IMR-90 (cell line): ENCODE results near the gene NF1. TPM values are rescaled to one million over a fixed set of nuclear protein-coding genes. Genes with fewer than 3 reads are reported as not detected.

Experiments
- ATAC-seq: fragments of 200-7000 bp; cut with Tn5 transposase; 2 replicates; pipeline ENCODE4 v1.9.1; 2020; ENCODE audit warnings: low read depth, mild to moderate bottlenecking, moderate library complexity
- BruUV-seq: library from RNA; stranded (reverse); fragments of 400-500 nt; replicated peaks from 2 replicates; lab custom pipeline; 2021; lab: Mats Ljungman, UMichigan
- CTCF ChIA-PET: fragments of 300-600 bp; formaldehyde crosslinking; extraction: SDS; loops from one replicate; lab custom pipeline; 2021; ENCODE audit warnings: antibody characterized with exemption; lab: Yijun Ruan, JAX
- POLR2A ChIA-PET: fragments of 300-600 bp; sonication (Branson Sonifier 250); formaldehyde crosslinking; loops from one replicate; lab custom pipeline; 2022; ENCODE audit warnings: antibody characterized with exemption; ENCODE audit not compliant: unreplicated experiment; lab: Charles Lee
- DNase-seq: peaks from one replicate; pipeline ENCODE4 v3.0.0; 2013
- H2AFZ ChIP-seq: replicated peaks from 2 replicates; pipeline ENCODE3; 2013; ENCODE audit warnings: low read length, mild to moderate bottlenecking; ENCODE audit not compliant: poor library complexity
- H2AK5ac ChIP-seq: 2 replicates; pipeline ENCODE4 v1.6.1; 2013; ENCODE audit warnings: low read depth, low read length, inconsistent platforms
- H2AK9ac ChIP-seq: replicated peaks from 2 replicates; pipeline ENCODE3; 2013; ENCODE audit warnings: mild to moderate bottlenecking, low read depth, low read length, moderate library complexity; ENCODE audit not compliant: poor library complexity
- H2BK120ac ChIP-seq: 2 replicates; pipeline ENCODE4 v1.6.1; 2013; ENCODE audit warnings: low read depth, low read length, inconsistent platforms
- H2BK15ac ChIP-seq: 3 replicates; pipeline ENCODE4 v1.6.1; 2013; ENCODE audit warnings: low read depth, low read length, inconsistent platforms
- H2BK20ac ChIP-seq: 2 replicates; pipeline ENCODE4 v1.6.1; 2013; ENCODE audit warnings: low read depth, mild to moderate bottlenecking, inconsistent platforms, low read length, moderate library complexity
- H2BK5ac ChIP-seq: 2 replicates; pipeline ENCODE4 v1.6.1; 2013; ENCODE audit warnings: mild to moderate bottlenecking, low read depth, low read length, inconsistent platforms; ENCODE audit not compliant: poor library complexity, severe bottlenecking
- H3K14ac ChIP-seq: replicated peaks from 2 replicates; pipeline ENCODE4 v1.6.1; 2013; ENCODE audit warnings: low read depth, low read length, inconsistent platforms
- H3K18ac ChIP-seq: 2 replicates; pipeline ENCODE4 v1.6.1; 2013; ENCODE audit warnings: low read depth, low read length, control low read depth
- H3K23ac ChIP-seq: 2 replicates; pipeline ENCODE4 v1.6.1; 2013; ENCODE audit warnings: low read depth, low read length, inconsistent platforms
- H3K27ac ChIP-seq: 2 replicates; pipeline ENCODE4 v1.5.1; 2013; ENCODE audit warnings: mild to moderate bottlenecking, control low read depth, low read length; ENCODE audit not compliant: insufficient read depth
- H3K27me3 ChIP-seq: 2 replicates; pipeline ENCODE4 v1.6.1; 2013; ENCODE audit warnings: low read length; ENCODE audit not compliant: control insufficient read depth, insufficient read depth
- H3K36me3 ChIP-seq: 2 replicates; pipeline ENCODE4 v1.6.1; 2013; ENCODE audit warnings: low read length, mixed read lengths; ENCODE audit not compliant: control insufficient read depth, insufficient read depth
- H3K4ac ChIP-seq: 2 replicates; pipeline ENCODE4 v1.6.1; 2013; ENCODE audit warnings: low read depth, low read length, inconsistent platforms
- H3K4me1 ChIP-seq: 2 replicates; pipeline ENCODE4 v1.6.1; 2013; ENCODE audit warnings: low read length, mixed read lengths; ENCODE audit not compliant: control insufficient read depth, insufficient read depth
- H3K4me2 ChIP-seq: 2 replicates; pipeline ENCODE4 v1.6.1; 2013; ENCODE audit warnings: low read depth, mild to moderate bottlenecking, control low read depth, low read length, moderate library complexity
- H3K4me3 ChIP-seq: 2 replicates; pipeline ENCODE4 v1.5.1; 2013; ENCODE audit warnings: low read depth, mild to moderate bottlenecking, control low read depth, low read length, moderate library complexity; ENCODE audit not compliant: insufficient read depth
- H3K56ac ChIP-seq: 2 replicates; pipeline ENCODE4 v1.6.1; 2013; ENCODE audit warnings: low read length, inconsistent platforms; ENCODE audit not compliant: insufficient read depth; ENCODE audit errors: extremely low read depth
- H3K79me1 ChIP-seq, 2 experiments: 2 replicates each; pipeline ENCODE4 v1.6.1; 2013; ENCODE audit warnings: low read length in 2 of 2, inconsistent platforms in 1 of 2, low read depth in 1 of 2
- H3K9ac ChIP-seq: 2 replicates; pipeline ENCODE4 v1.6.1; 2013; ENCODE audit warnings: low read depth, low read length, control low read depth
- H3K9me1 ChIP-seq: 2 replicates; pipeline ENCODE4 v1.6.1; 2013; ENCODE audit warnings: low read length, inconsistent platforms; ENCODE audit not compliant: insufficient read depth
- H3K9me3 ChIP-seq: 2 replicates; pipeline ENCODE4 v1.6.1; 2013; ENCODE audit warnings: low read length; ENCODE audit not compliant: control insufficient read depth, insufficient read depth
- H4K20me1 ChIP-seq: 2 replicates; pipeline ENCODE4 v1.6.1; 2013; ENCODE audit warnings: low read length, inconsistent platforms; ENCODE audit not compliant: insufficient read depth
- H4K5ac ChIP-seq: 2 replicates; pipeline ENCODE4 v1.6.1; 2013; ENCODE audit warnings: mild to moderate bottlenecking, low read depth, low read length, control low read depth
- H4K8ac ChIP-seq, 2 experiments: 2 replicates each; pipeline ENCODE4 v1.6.1; 2013; ENCODE audit warnings: low read depth in 2 of 2, low read length in 2 of 2, control low read depth in 1 of 2, inconsistent platforms in 1 of 2
- H4K91ac ChIP-seq: 2 replicates; pipeline ENCODE4 v1.6.1; 2013; ENCODE audit warnings: low read depth, low read length, inconsistent platforms; ENCODE audit not compliant: insufficient read depth
- BHLHE40 ChIP-seq: fragments of 150-350 bp; IDR thresholded peaks from 2 replicates; pipeline ENCODE4 v1.6.1; 2016; ENCODE audit warnings: mild to moderate bottlenecking, low read depth, low read length
- CHD1 ChIP-seq: IDR thresholded peaks from 2 replicates; pipeline ENCODE4 v1.6.1; 2012; ENCODE audit warnings: low read depth, low read length, improper control_type of control experiment
- CTCF ChIP-seq: conservative IDR thresholded peaks from 2 replicates; pipeline ENCODE4 v1.5.1; 2012; ENCODE audit warnings: mild to moderate bottlenecking, low read depth, low read length, improper control_type of control experiment
- FOS ChIP-seq: fragments of 150-350 bp; IDR thresholded peaks from 2 replicates; pipeline ENCODE4 v1.6.1; 2016; ENCODE audit warnings: low read depth, low read length
- MAFK ChIP-seq: IDR thresholded peaks from 2 replicates; pipeline ENCODE4 v1.6.1; 2012; ENCODE audit warnings: low read depth, low read length, improper control_type of control experiment
- MAZ ChIP-seq: IDR thresholded peaks from 2 replicates; pipeline ENCODE4 v1.6.1; 2012; ENCODE audit warnings: low read depth, mild to moderate bottlenecking, low read length, improper control_type of control experiment, moderate library complexity, borderline replicate concordance
- NFE2L2 ChIP-seq: fragments of 150-350 bp; IDR thresholded peaks from 2 replicates; pipeline ENCODE4 v1.6.1; 2016; ENCODE audit warnings: low read depth, mild to moderate bottlenecking, low read length
- POLR2A ChIP-seq: IDR thresholded peaks from 2 replicates; pipeline ENCODE4 v1.6.1; 2012; ENCODE audit warnings: mild to moderate bottlenecking, low read depth, low read length
- RCOR1 ChIP-seq: IDR thresholded peaks from 2 replicates; pipeline ENCODE4 v1.6.1; 2012; ENCODE audit warnings: mild to moderate bottlenecking, low read length, improper control_type of control experiment; ENCODE audit not compliant: insufficient replicate concordance
- RFX5 ChIP-seq: IDR thresholded peaks from 2 replicates; pipeline ENCODE4 v1.8.0; 2012; ENCODE audit warnings: low read depth, mild to moderate bottlenecking, low read length, moderate library complexity
- dilution Hi-C: fragments of 300-500 bp; cut with HindIII; formaldehyde crosslinking; loops from one replicate; pipeline ENCODE4 v1.14.3; 2018; ENCODE audit warnings: low sequenced_read_pairs; ENCODE audit not compliant: unreplicated experiment
- in situ Hi-C: fragments of 300-500 bp; cut with MboI; formaldehyde crosslinking; loops from 3 replicates; pipeline ENCODE4 v1.14.3; 2019; ENCODE audit warnings: low sequenced_read_pairs, inconsistent platforms, mixed read lengths
- intact Hi-C: fragments of 100-400 bp; cut with micrococcal nuclease; formaldehyde crosslinking; loops from 2 replicates; pipeline ENCODE4 v1.10.0; 2022
- polyA plus RNA-seq, 3 experiments: library from polyadenylated mRNA; depleted of rRNA; stranded (reverse); fragments of >200 nt; gene quantifications; 2 replicates each; pipeline ENCODE4 v1.2.3, GENCODE V29; 2012; ENCODE audit warnings: low replicate concordance in 1 of 3
- total RNA-seq: library from RNA; depleted of rRNA; stranded (reverse); fragments of >200 nt; gene quantifications from 2 replicates; pipeline ENCODE4 v1.2.3, GENCODE V29; 2012

Gene NF1
- total and polyA plus RNA-seq, 2 of the 4 experiments (the other 2 are of a cell fraction), result 17.9 to 48.6 TPM

- peaks cover 7% of the 10 kb centered on the region for H3K9me1 ChIP-seq
- TF ChIP-seq RFX5 (no peak), CHD1 (no peak), NFE2L2 (no peak), BHLHE40 (no peak), MAZ (no peak), FOS (no peak), MAFK (no peak), CTCF (no peak), RCOR1 (no peak), POLR2A (no peak)
- H2BK120ac ChIP-seq, result peak overlapping the region; percentile 94
- H3K4ac ChIP-seq, result peak overlapping the region; percentile 75; the same call in 1 of the 2 replicates
- H3K4me3 ChIP-seq, result no peak overlapping the region
- no peak overlapping the region; the same call in 1 of the 2 replicates for H3K18ac ChIP-seq
- H2AFZ ChIP-seq, result no peak overlapping the region
- ATAC-seq (peak; percentile 70), DNase-seq (peak; percentile 55)
- H3K56ac ChIP-seq, result no peak overlapping the region
- no peaks in the 10 kb centered on the region for H3K27me3 ChIP-seq
- no peak overlapping the region for H3K9ac ChIP-seq
- no peaks in the 10 kb centered on the region for H3K9me3 ChIP-seq
- peaks cover 0 to 21% of the 10 kb centered on the region in 2 experiments; a peak in 2 of 4 replicates for H3K79me1 ChIP-seq
- ChIA-PET CTCF (no interaction called here), POLR2A (no interaction called here)
- in situ Hi-C loops (no loop called here), intact Hi-C loops (no loop called here), dilution Hi-C loops (no loop called here)
- no peak overlapping the region for H3K27ac ChIP-seq
- H4K20me1 ChIP-seq, result no peaks in the 10 kb centered on the region; the same call in 1 of the 2 replicates
- H3K36me3 ChIP-seq, result peaks cover 14% of the 10 kb centered on the region
- peak overlapping the region; percentile 81; the same call in 1 of the 2 replicates for H2AK5ac ChIP-seq
- no TSS peak for BruUV-seq
- H3K4me1 ChIP-seq, result peaks cover 6% of the 10 kb centered on the region; the same call in 1 of the 2 replicates
- no peak overlapping the region; the same call in 1 of the 2 replicates for H3K4me2 ChIP-seq
- H3K23ac ChIP-seq, result peak overlapping the region; percentile 96; the same call in 1 of the 2 replicates
- H3K14ac ChIP-seq, result peak overlapping the region; percentile 72; the same call in 1 of the 2 replicates
- H4K91ac ChIP-seq, result 0 out of 2 replicates have a peak overlapping the region, but pooled peaks have one; percentile 68
- no peak overlapping the region for H2BK15ac ChIP-seq
- peak overlapping the region; percentile 94; the same call in 1 of the 2 replicates for H2BK20ac ChIP-seq
- peak overlapping the region; percentile 86 for H2BK5ac ChIP-seq
- no peak overlapping the region for H2AK9ac ChIP-seq
- H4K5ac ChIP-seq, result no peak overlapping the region
- H4K8ac ChIP-seq, result peak overlapping the region in 1 of 2 experiments; percentile 82; a peak in 2 of 4 replicates
Observed at GRCh38 chr17:31328160-31328535, 233.4 kb downstream of the NF1 start.
